Measurements from ENCODE around the gene TATDN2. TPM values are rescaled to one million over a fixed set of nuclear protein-coding genes. Genes with fewer than 3 reads are reported as not detected.

Gene TATDN2
- total and polyA plus RNA-seq, 5 donors from 2014 or later, result 10.2 to 86.5 (median 13.2) TPM

DNA sequence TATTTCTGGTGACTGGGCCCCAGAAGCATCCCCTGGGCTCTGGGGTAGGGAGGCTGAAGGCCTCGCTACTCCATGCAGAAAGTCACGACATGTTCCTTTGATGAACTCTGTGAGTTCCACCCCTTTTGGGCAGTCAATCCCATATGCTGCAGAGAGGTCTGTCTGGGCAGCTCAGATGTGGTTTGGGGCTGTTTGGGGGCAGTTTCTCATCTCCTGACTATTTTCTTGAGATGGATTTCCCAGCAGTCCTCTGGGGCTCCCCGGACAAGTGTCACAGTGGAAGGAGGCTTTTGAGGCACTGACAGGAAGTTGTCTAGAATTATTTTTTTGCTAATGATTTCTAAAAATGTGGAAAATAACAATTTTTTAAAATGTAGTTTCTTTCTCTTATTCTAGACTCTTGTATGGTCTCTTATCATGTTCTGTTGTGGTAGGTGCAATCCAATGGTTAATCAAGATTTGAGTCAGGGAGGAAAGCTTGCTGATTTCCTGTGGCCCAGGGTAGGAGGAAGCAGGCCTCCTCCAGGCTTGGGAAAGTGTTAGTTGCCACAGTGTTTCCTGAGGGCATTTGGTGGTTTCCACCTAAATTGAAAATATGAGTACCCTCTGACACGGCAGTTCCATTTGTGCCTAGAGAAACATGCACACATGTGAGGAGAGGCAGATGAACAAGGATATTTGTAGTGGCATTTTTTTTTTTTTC, 19.9 kb upstream of the TATDN2 start:
- Mint-ChIP-seq H3K27ac (peak overlapping the region in 2 of 3 donors; percentile 56), H3K36me3 (peaks cover 15% of the 10 kb centered on the region), H3K4me1 (peaks cover 7 to 39% (median 25%) of the 10 kb centered on the region in 4 donors), H3K27me3 (peaks cover 2% of the 10 kb centered on the region), H3K9me3 (no peaks in the 10 kb centered on the region), H3K4me3 (peak overlapping the region in 2 of 4 donors; percentile 10 to 32)
- Histone ChIP-seq H3K27ac (ENCODE audit: insufficient read depth, low read length, poor library complexity, severe bottlenecking) (peak overlapping the region; percentile 29), H3K9me3 (ENCODE audit: control insufficient read depth in 2 of 2, low read length in 2 of 2) (no peaks in the 10 kb centered on the region), H3K36me3 (ENCODE audit: control insufficient read depth, insufficient read depth, low read length) (no peaks in the 10 kb centered on the region), H3K4me3 (ENCODE audit: low read depth, low read length) (no peak overlapping the region), H3K27me3 (ENCODE audit: control insufficient read depth, insufficient read depth, low read length) (no peaks in the 10 kb centered on the region), H3K4me1 (ENCODE audit: control insufficient read depth, insufficient read depth, low read length, poor library complexity, severe bottlenecking) (peaks cover 31% of the 10 kb centered on the region)
- DNase-seq, result peak in 1 of 3 donors; percentile 38
- no peak for ATAC-seq (ENCODE audit: low read depth in 2 of 2)

DNA sequence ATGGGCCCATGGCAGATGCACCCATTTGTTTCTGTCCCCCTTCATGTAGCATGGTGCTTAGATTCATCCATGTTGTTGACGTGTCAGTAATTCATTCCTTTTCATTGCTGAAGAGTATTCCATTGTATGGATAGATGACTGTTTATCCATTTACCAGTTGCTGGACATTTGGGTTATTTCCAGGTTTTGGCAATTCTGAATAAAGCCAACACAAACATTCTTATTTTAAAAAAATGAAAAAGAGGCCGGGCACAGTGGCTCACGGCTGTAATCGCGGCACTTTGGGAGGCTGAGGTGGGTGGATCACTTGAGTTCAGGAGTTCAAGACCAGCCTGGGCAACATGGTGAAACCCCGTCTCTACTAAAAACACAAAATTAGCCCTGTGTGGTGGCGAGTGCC, 18.7 kb upstream of the TATDN2 start:
- H3K9me3 Mint-ChIP-seq, result no peaks in the 10 kb centered on the region
- H3K36me3 Mint-ChIP-seq, result peaks cover 15% of the 10 kb centered on the region
- H3K4me1 ChIP-seq (ENCODE audit: control insufficient read depth, insufficient read depth, low read length, poor library complexity, severe bottlenecking), result peaks cover 21% of the 10 kb centered on the region
- no peak for ATAC-seq (ENCODE audit: low read depth in 2 of 2)
- peaks cover 7 to 27% (median 19%) of the 10 kb centered on the region in 4 donors for H3K4me1 Mint-ChIP-seq
- no peak overlapping the region for H3K4me3 ChIP-seq (ENCODE audit: low read depth, low read length)
- no peak for DNase-seq
- H3K27ac Mint-ChIP-seq, result peak overlapping the region; percentile 52 to 77 (median 63)
- peaks cover 5% of the 10 kb centered on the region for H3K36me3 ChIP-seq (ENCODE audit: control insufficient read depth, insufficient read depth, low read length)
- H3K27ac ChIP-seq (ENCODE audit: insufficient read depth, low read length, poor library complexity, severe bottlenecking), result no peak overlapping the region
- no peaks in the 10 kb centered on the region for H3K9me3 ChIP-seq (ENCODE audit: control insufficient read depth in 2 of 2, low read length in 2 of 2)
- no peak overlapping the region for H3K4me3 Mint-ChIP-seq
- no peaks in the 10 kb centered on the region for H3K27me3 Mint-ChIP-seq
- no peaks in the 10 kb centered on the region for H3K27me3 ChIP-seq (ENCODE audit: control insufficient read depth, insufficient read depth, low read length)

DNA sequence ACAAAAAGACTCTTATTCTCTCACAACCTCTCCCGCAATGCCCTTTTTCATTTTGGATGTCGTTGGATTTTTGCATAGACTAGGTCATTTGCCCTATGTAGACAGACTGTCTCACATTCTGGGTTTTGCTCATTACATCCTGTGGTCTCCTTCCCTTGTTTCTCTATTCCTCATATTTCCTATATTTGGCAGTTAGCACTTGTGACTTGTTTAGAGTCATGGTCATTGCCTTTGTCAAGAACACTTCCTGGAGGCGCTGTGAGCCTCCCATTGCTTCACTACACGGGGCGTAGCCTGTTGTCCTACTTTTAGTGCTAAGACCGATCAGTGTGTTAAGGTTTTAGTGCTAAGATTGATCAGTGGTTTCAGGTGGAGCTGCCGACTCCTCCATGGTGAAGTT, 16.1 kb upstream of the TATDN2 start:
- Histone ChIP-seq H3K4me3 (ENCODE audit: low read depth, low read length) (no peak overlapping the region), H3K9me3 (ENCODE audit: control insufficient read depth in 2 of 2, low read length in 2 of 2) (no peaks in the 10 kb centered on the region), H3K36me3 (ENCODE audit: control insufficient read depth, insufficient read depth, low read length) (peaks cover 7% of the 10 kb centered on the region), H3K27ac (ENCODE audit: insufficient read depth, low read length, poor library complexity, severe bottlenecking) (no peak overlapping the region), H3K4me1 (ENCODE audit: control insufficient read depth, insufficient read depth, low read length, poor library complexity, severe bottlenecking) (peaks cover 9% of the 10 kb centered on the region), H3K27me3 (ENCODE audit: control insufficient read depth, insufficient read depth, low read length) (no peaks in the 10 kb centered on the region)
- Mint-ChIP-seq H3K27me3 (no peaks in the 10 kb centered on the region), H3K4me3 (no peak overlapping the region), H3K36me3 (peaks cover 24% of the 10 kb centered on the region), H3K27ac (no peak overlapping the region), H3K9me3 (no peaks in the 10 kb centered on the region), H3K4me1 (peaks cover 0 to 19% (median 10%) of the 10 kb centered on the region in 4 donors)
- DNase-seq (no peak), ATAC-seq (ENCODE audit: low read depth in 2 of 2) (no peak)

DNA sequence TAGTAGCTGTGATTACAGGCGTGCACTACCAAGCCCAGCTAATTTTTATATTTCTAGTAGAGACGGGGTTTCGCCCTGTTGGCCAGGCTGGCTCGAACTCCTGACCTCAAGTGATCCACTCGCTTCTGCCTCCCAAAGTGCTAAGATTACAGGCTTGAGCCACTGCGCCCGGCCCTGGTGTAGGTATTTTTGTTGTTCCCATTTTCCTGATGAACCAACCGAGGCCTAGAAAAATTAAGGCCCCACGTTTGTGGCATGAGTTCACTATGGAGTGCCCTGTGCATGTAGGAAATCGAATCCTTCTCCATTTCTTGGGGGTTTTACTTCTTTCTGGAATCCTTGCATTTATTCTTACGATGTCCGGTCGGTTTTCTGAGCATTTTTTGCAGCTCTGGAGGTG, 14.3 kb upstream of the TATDN2 start:
- peaks cover 11 to 28% (median 15%) of the 10 kb centered on the region in 4 donors for H3K4me1 Mint-ChIP-seq
- H3K36me3 ChIP-seq (ENCODE audit: control insufficient read depth, insufficient read depth, low read length), result peaks cover 7% of the 10 kb centered on the region
- H3K27ac Mint-ChIP-seq, result no peak overlapping the region
- H3K27me3 Mint-ChIP-seq, result no peaks in the 10 kb centered on the region
- H3K36me3 Mint-ChIP-seq, result peaks cover 32% of the 10 kb centered on the region
- H3K4me1 ChIP-seq (ENCODE audit: control insufficient read depth, insufficient read depth, low read length, poor library complexity, severe bottlenecking), result peaks cover 16% of the 10 kb centered on the region
- H3K4me3 Mint-ChIP-seq, result no peak overlapping the region
- H3K27me3 ChIP-seq (ENCODE audit: control insufficient read depth, insufficient read depth, low read length), result no peaks in the 10 kb centered on the region
- no peak overlapping the region for H3K27ac ChIP-seq (ENCODE audit: insufficient read depth, low read length, poor library complexity, severe bottlenecking)
- no peak for ATAC-seq (ENCODE audit: low read depth in 2 of 2)
- no peak overlapping the region for H3K4me3 ChIP-seq (ENCODE audit: low read depth, low read length)
- DNase-seq, result no peak
- no peaks in the 10 kb centered on the region for H3K9me3 ChIP-seq (ENCODE audit: control insufficient read depth in 2 of 2, low read length in 2 of 2)
- no peaks in the 10 kb centered on the region for H3K9me3 Mint-ChIP-seq

DNA sequence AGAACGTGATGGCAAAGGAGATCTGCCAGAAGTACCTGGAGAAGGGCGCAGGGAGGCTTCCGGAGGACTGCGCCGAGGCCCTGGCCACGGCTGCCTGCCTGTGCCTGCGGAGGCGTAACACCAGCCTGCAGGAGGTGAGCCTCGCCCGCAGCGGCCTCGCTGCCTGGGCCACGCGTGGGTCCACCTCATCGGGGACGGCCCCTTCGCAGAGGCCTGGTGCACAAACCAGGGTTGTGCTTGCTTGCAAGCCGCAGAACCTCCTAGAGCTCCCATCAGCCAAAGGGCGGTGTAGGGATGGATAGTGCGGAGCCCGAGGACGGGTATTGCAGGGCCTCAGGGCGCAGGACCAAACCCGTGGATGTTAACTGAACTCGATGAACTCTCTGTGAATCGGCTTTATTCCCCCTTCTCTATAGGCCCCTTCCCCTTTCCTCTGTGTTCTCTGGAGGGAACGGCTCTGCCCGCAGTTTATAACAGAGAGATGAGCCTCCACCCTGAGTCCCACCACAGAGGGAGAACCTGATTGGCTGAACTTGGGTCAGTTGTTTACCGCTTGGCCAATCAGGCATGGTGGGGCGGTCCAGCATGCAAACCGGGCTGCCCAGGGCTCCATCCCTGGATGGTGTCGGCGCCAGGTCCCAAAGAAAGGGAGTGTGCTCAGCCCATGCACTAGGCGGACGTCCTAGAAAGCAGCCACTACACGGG, 13.6 kb upstream of the TATDN2 start:
- Histone ChIP-seq H3K27ac (ENCODE audit: insufficient read depth, low read length, poor library complexity, severe bottlenecking) (no peak overlapping the region), H3K27me3 (ENCODE audit: control insufficient read depth, insufficient read depth, low read length) (no peaks in the 10 kb centered on the region), H3K9me3 (ENCODE audit: control insufficient read depth in 2 of 2, low read length in 2 of 2) (no peaks in the 10 kb centered on the region), H3K36me3 (ENCODE audit: control insufficient read depth, insufficient read depth, low read length) (peaks cover 7% of the 10 kb centered on the region), H3K4me3 (ENCODE audit: low read depth, low read length) (no peak overlapping the region), H3K4me1 (ENCODE audit: control insufficient read depth, insufficient read depth, low read length, poor library complexity, severe bottlenecking) (peaks cover 16% of the 10 kb centered on the region)
- DNase-seq (no peak), ATAC-seq (ENCODE audit: low read depth in 2 of 2) (no peak)
- Mint-ChIP-seq H3K27me3 (no peaks in the 10 kb centered on the region), H3K36me3 (peaks cover 30% of the 10 kb centered on the region), H3K4me3 (no peak overlapping the region), H3K4me1 (peaks cover 11 to 30% (median 20%) of the 10 kb centered on the region in 4 donors), H3K9me3 (no peaks in the 10 kb centered on the region), H3K27ac (no peak overlapping the region)

DNA sequence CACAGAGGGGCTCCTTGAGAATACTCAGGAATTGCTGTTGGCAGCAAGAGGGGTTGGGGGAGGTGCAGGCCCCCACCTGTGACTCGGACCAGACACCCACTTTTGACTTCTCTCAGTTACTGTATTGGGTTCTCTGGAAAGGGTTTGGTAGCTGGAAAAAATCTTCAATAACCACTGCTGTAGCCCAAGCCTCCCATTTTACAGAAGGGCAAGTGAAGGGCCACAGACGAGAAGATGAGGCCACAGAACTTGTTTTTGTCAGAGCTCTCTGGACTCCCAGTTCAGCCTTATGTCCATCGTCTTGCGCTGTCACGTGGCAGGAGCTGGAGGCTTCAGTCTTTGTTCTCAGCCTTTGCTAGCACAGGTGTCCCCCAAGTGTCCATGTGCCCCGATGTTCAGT, 12.7 kb upstream of the TATDN2 start:
- Histone ChIP-seq H3K27ac (ENCODE audit: insufficient read depth, low read length, poor library complexity, severe bottlenecking) (no peak overlapping the region), H3K27me3 (ENCODE audit: control insufficient read depth, insufficient read depth, low read length) (no peaks in the 10 kb centered on the region), H3K9me3 (ENCODE audit: control insufficient read depth in 2 of 2, low read length in 2 of 2) (no peaks in the 10 kb centered on the region), H3K4me1 (ENCODE audit: control insufficient read depth, insufficient read depth, low read length, poor library complexity, severe bottlenecking) (peaks cover 16% of the 10 kb centered on the region), H3K36me3 (ENCODE audit: control insufficient read depth, insufficient read depth, low read length) (peaks cover 7% of the 10 kb centered on the region), H3K4me3 (ENCODE audit: low read depth, low read length) (no peak overlapping the region)
- H3K9me3 Mint-ChIP-seq, result no peaks in the 10 kb centered on the region
- no peaks in the 10 kb centered on the region for H3K27me3 Mint-ChIP-seq
- no peak overlapping the region for H3K27ac Mint-ChIP-seq
- peaks cover 30% of the 10 kb centered on the region for H3K36me3 Mint-ChIP-seq
- H3K4me1 Mint-ChIP-seq, result peaks cover 11 to 33% (median 21%) of the 10 kb centered on the region in 4 donors
- DNase-seq (no peak), ATAC-seq (ENCODE audit: low read depth in 2 of 2) (no peak)
- H3K4me3 Mint-ChIP-seq, result peak overlapping the region in 1 of 4 donors; percentile 54

DNA sequence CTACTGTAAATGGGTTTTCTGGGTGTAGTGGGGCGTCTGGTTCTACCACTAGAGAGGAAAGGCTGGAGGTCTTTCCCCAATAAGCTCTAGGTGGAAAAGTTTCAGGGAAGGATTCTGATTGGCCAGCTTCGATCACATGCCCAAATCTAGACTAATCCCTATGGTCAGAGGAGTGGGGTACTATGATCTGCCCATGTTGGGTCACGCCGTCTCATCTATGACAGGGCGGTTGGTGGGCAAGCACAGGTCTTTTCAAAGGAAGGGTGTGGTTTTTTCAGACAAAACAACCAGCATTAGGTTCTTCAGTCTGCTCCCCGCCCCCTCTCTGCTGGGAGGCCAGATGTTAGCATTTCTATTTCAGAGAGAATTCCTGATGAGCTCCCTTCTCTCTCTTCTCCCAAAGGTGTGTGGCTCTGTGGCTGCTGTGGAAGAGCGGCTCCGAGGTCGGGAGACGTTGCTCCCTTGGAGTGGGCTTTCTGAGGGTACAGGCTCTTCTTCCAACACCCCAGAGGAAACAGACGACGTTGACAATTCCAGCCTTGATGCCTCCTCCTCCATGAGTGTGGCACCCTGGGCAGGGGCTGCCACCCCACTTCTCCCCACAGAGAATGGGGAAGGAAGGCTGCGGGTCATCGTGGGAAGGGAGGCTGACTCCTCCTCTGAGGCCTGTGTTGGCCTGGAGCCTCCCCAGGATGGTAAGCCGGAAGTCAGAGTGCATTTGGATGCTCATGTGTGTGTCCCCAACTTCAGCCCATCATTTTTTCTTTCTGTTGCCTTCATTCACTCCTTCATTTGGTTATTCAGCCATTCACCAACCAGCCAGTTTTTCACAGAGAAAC, 9.7 kb upstream of the TATDN2 start:
- peak overlapping the region; percentile 48 for H3K27ac ChIP-seq (ENCODE audit: insufficient read depth, low read length, poor library complexity, severe bottlenecking)
- H3K4me1 Mint-ChIP-seq, result peaks cover 21 to 56% (median 33%) of the 10 kb centered on the region in 4 donors
- peak overlapping the region; percentile 51 for H3K4me3 ChIP-seq (ENCODE audit: low read depth, low read length)
- no peaks in the 10 kb centered on the region for H3K9me3 ChIP-seq (ENCODE audit: control insufficient read depth in 2 of 2, low read length in 2 of 2)
- H3K27me3 Mint-ChIP-seq, result no peaks in the 10 kb centered on the region
- peak overlapping the region in 3 of 4 donors; percentile 59 to 81 (median 63) for H3K4me3 Mint-ChIP-seq
- peaks cover 43% of the 10 kb centered on the region for H3K4me1 ChIP-seq (ENCODE audit: control insufficient read depth, insufficient read depth, low read length, poor library complexity, severe bottlenecking)
- no peaks in the 10 kb centered on the region for H3K9me3 Mint-ChIP-seq
- H3K27ac Mint-ChIP-seq, result peak overlapping the region; percentile 92 to 98 (median 95)
- ATAC-seq (ENCODE audit: low read depth in 2 of 2) (peak; percentile 52 to 62), DNase-seq (peak in 2 of 3 donors; percentile 34 to 83)
- H3K27me3 ChIP-seq (ENCODE audit: control insufficient read depth, insufficient read depth, low read length), result no peaks in the 10 kb centered on the region
- H3K36me3 ChIP-seq (ENCODE audit: control insufficient read depth, insufficient read depth, low read length), result peaks cover 7% of the 10 kb centered on the region
- H3K36me3 Mint-ChIP-seq, result peaks cover 24% of the 10 kb centered on the region
